Thoracic aorta (tissue), 2 donors: ENCODE data around the gene HERC2. TPM values are rescaled to one million over a fixed set of nuclear protein-coding genes. Genes with fewer than 3 reads are reported as not detected.
"Not testable (repeated sequence)": the region's sequence is repeated elsewhere in the genome, so short reads cannot be mapped to it uniquely, and the experiment has no call there.

ENCODE experiments used
- ATAC-seq: fragments of 150-250 bp; one replicate; pipeline ENCODE4 v1.8.0; 2017; ENCODE audit warnings: low read depth; ENCODE audit not compliant: insufficient number of reproducible peaks, low FRiP score
- DNase-seq: peaks from one replicate; pipeline ENCODE4 v3.0.0-alpha.2; 2020; ENCODE audit warnings: low spot score
- H3K27ac ChIP-seq, 2 donors: fragments of 200-600 bp; sonication (generic); 1 replicate in 1 of 2; 2 replicates in 1 of 2; pipeline ENCODE4 v1.5.1; 2016; ENCODE audit warnings: mild to moderate bottlenecking in 2 of 2, moderate library complexity in 2 of 2
- H3K27me3 ChIP-seq: fragments of 200-600 bp; sonication (generic); replicated peaks from 2 replicates; pipeline ENCODE4 v1.6.0; 2016; ENCODE audit warnings: mild to moderate bottlenecking; ENCODE audit not compliant: insufficient read depth
- H3K36me3 ChIP-seq: fragments of 200-600 bp; sonication (generic); one replicate; pipeline ENCODE4 v1.5.1; 2016
- H3K4me1 ChIP-seq, 2 donors: fragments of 200-600 bp; sonication (generic); 1 replicate in 1 of 2; 2 replicates in 1 of 2; pipeline versions ENCODE4 v1.5.1 to v1.6.0; 2016; ENCODE audit warnings: low read depth in 2 of 2, mild to moderate bottlenecking in 1 of 2; ENCODE audit not compliant: control insufficient read depth in 1 of 2
- H3K4me3 ChIP-seq: fragments of 200-600 bp; sonication (generic); 2 replicates; pipeline ENCODE4 v1.5.1; 2016; ENCODE audit warnings: mild to moderate bottlenecking
- H3K9me3 ChIP-seq: fragments of 200-600 bp; sonication (generic); 2 replicates; pipeline ENCODE4 v1.5.1; 2016
- total RNA-seq, 2 donors: library from RNA; depleted of rRNA; stranded (reverse); fragments of >200 nt; gene quantifications; one replicate each; pipeline versions ENCODE4 v1.1.0 to v1.2.3, GENCODE V29; 2016
- TF ChIP-seq, protein P1 (sequence below): fragments of 200-600 bp; sonication (generic); IDR thresholded peaks from one replicate; pipeline ENCODE4 v1.5.1; 2019; ENCODE audit warnings: antibody characterized with exemption

HERC2 gene
- total RNA-seq, 2 donors from 2014 or later, result 50.9 to 62.0 TPM

GRCh38 chr15:28228096-28228495 is 93.9 kb downstream of the HERC2 start:
- ATAC-seq (no peak), DNase-seq (no peak)
- Histone ChIP-seq H3K4me3 (no peak overlapping the region), H3K9me3 (no peaks in the 10 kb centered on the region), H3K27ac (no peak overlapping the region), H3K4me1 (no peaks in the 10 kb centered on the region), H3K27me3 (no peaks in the 10 kb centered on the region), H3K36me3 (peaks cover 14% of the 10 kb centered on the region)
- TF ChIP-seq, protein P1, sequence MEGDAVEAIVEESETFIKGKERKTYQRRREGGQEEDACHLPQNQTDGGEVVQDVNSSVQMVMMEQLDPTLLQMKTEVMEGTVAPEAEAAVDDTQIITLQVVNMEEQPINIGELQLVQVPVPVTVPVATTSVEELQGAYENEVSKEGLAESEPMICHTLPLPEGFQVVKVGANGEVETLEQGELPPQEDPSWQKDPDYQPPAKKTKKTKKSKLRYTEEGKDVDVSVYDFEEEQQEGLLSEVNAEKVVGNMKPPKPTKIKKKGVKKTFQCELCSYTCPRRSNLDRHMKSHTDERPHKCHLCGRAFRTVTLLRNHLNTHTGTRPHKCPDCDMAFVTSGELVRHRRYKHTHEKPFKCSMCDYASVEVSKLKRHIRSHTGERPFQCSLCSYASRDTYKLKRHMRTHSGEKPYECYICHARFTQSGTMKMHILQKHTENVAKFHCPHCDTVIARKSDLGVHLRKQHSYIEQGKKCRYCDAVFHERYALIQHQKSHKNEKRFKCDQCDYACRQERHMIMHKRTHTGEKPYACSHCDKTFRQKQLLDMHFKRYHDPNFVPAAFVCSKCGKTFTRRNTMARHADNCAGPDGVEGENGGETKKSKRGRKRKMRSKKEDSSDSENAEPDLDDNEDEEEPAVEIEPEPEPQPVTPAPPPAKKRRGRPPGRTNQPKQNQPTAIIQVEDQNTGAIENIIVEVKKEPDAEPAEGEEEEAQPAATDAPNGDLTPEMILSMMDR, result no peak

- not testable (repeated sequence) for H3K27me3 ChIP-seq, H3K4me3 ChIP-seq, DNase-seq, ATAC-seq, H3K4me1 ChIP-seq, H3K9me3 ChIP-seq, H3K27ac ChIP-seq
- peaks cover 14% of the 10 kb centered on the region for H3K36me3 ChIP-seq
Observed at GRCh38 chr15:28227303-28227702, 94.7 kb downstream of the HERC2 start.

DNA sequence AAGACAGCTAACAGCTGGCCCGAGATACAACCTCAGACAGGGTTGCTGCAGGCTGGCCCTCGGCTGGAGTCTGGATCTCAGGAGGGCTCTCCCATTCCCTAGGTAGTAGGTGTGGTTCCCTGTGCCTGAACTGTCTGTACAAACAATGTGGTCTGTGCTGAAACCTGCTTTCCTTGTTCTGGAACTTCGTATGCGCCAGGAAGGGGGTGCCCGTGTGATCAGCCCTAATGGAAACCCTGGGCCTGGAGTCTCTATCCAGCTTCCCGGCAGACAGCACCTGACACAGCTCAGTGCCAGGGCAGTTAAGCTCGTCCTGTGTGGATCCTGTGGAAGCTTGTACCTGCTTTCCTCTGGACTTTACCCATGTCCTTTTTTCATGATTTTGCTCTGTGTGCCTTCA is 99.4 kb downstream of the HERC2 start:
- not testable (repeated sequence) for H3K27me3 ChIP-seq, H3K9me3 ChIP-seq, DNase-seq, H3K27ac ChIP-seq, ATAC-seq, H3K4me1 ChIP-seq, H3K4me3 ChIP-seq
- peaks cover 37% of the 10 kb centered on the region for H3K36me3 ChIP-seq

- H3K27ac ChIP-seq, H3K4me3 ChIP-seq, DNase-seq, H3K27me3 ChIP-seq, ATAC-seq, H3K4me1 ChIP-seq, H3K9me3 ChIP-seq: not testable (repeated sequence)
- H3K36me3 ChIP-seq, result peaks cover 35% of the 10 kb centered on the region
Observed at GRCh38 chr15:28221696-28222095, 100.3 kb downstream of the HERC2 start.

DNA sequence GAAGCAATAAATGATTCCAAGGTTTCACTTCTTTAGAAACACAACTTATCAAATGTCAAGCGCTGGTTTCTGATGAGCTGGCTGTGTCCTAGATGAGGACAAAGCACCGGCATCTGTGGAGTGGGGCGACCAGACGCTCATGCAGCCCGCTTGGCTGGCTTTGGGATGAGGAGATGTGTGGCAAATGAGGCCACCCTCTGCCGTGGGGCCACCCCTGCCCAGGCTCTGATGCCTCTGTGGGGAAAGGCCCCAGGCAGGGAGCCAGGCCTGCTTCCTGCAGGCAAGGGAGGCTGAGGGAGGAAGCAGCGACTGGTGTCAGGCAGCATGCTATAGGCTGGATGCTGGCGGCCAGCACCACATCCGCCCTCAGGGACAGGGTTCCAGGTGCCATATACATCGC is 102.9 kb downstream of the HERC2 start:
- ATAC-seq (no peak), DNase-seq (no peak)
- TF ChIP-seq, protein P1, result no peak
- Histone ChIP-seq H3K9me3 (no peaks in the 10 kb centered on the region), H3K4me1 (no peaks in the 10 kb centered on the region), H3K27ac (no peak overlapping the region), H3K27me3 (no peaks in the 10 kb centered on the region), H3K4me3 (no peak overlapping the region), H3K36me3 (peaks cover 35% of the 10 kb centered on the region)

DNA sequence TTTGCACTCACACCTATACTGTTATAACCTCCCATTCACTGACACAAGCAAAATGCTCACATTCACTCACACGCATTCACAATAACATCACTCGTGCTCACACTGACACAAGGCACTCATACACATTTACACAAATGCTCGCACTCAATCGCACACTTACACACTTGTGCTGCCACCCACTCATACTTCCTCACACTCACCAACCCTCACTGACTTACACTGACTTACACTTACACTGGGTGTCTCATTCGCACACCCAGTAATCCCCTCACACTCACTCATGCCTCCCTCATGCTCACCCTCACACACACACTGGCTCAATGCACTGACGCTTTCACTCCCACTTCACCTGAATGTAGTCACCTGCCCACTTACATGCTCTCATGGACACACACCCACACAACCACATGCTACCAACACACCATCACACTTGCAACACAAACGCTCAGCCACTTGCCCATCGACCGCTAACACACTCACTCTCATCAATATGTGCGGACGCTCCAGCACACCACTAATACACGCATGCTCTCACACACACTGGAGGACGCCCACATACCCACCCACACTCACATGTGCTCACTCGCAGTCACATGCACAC is 104.9 kb downstream of the HERC2 start:
- not testable (repeated sequence) for H3K27ac ChIP-seq, H3K9me3 ChIP-seq, H3K4me3 ChIP-seq, ATAC-seq, H3K27me3 ChIP-seq, DNase-seq, H3K4me1 ChIP-seq
- H3K36me3 ChIP-seq, result peaks cover 40% of the 10 kb centered on the region

DNA sequence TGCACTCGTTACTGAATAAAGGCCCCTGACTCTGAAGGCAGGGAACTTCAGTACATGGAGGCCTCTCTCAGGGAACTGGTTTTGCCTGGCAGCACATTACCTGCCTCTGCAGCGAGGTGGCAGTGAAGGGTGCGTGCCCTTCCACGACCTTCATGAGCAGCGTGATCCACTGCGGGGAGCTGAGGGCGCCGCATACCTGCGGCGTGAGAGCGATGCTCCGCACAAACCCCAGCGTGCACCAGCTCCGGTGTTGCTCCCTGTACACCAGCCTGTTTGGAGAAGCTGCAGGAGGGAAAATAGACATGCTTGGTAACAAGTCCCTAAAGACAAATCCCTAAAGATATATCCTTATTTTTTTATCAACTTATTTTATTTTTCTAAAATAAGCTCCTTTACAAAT is 106.5 kb downstream of the HERC2 start:
- peaks cover 49% of the 10 kb centered on the region for H3K36me3 ChIP-seq
- not testable (repeated sequence) for H3K9me3 ChIP-seq, DNase-seq, H3K27ac ChIP-seq, ATAC-seq, H3K27me3 ChIP-seq, H3K4me3 ChIP-seq, H3K4me1 ChIP-seq

GRCh38 chr15:28214006-28214790 is 107.8 kb downstream of the HERC2 start:
- ATAC-seq, DNase-seq, H3K9me3 ChIP-seq, H3K27me3 ChIP-seq, H3K27ac ChIP-seq, H3K4me1 ChIP-seq, H3K4me3 ChIP-seq: not testable (repeated sequence)
- H3K36me3 ChIP-seq, result peaks cover 35% of the 10 kb centered on the region

GRCh38 chr15:28213393-28213792 is 108.6 kb downstream of the HERC2 start:
- H3K27me3 ChIP-seq, H3K27ac ChIP-seq, DNase-seq, ATAC-seq, H3K4me3 ChIP-seq, H3K9me3 ChIP-seq, H3K4me1 ChIP-seq: not testable (repeated sequence)
- peaks cover 27% of the 10 kb centered on the region for H3K36me3 ChIP-seq
